CD4-positive, alpha-beta T cell (primary cell): ENCODE data around the gene GUCD1. TPM values are rescaled to one million over a fixed set of nuclear protein-coding genes. Genes with fewer than 3 reads are reported as not detected.
A peak's percentile ranks its signal among the peaks of the same experiment; 100 is the strongest.

Source experiments
- ATAC-seq: fragments of 200-7000 bp; cut with Tn5 transposase; one replicate; pipeline ENCODE4 v1.10.0; 2022; ENCODE audit warnings: mild to moderate bottlenecking; ENCODE audit not compliant: poor library complexity
- CTCF ChIA-PET: fragments of 350-600 bp; sonication (Branson Sonifier 250); formaldehyde crosslinking; loops from one replicate; lab custom pipeline; 2021; ENCODE audit warnings: antibody characterized with exemption, inconsistent platforms; lab: Charles Lee
- POLR2A ChIA-PET: fragments of 350-600 bp; sonication (Branson Sonifier 250); formaldehyde crosslinking; loops from one replicate; lab custom pipeline; 2021; ENCODE audit warnings: antibody characterized with exemption, inconsistent platforms; lab: Charles Lee
- DNase-seq, 14 experiments: peaks; one replicate each; pipeline ENCODE4 v3.0.0-alpha.2; 2013 to 2020; ENCODE audit warnings: mixed read lengths in 2 of 14
- H3K27ac ChIP-seq, 2 donors: one replicate each; pipeline versions ENCODE4 v1.5.1 to v1.7.0; 2013; ENCODE audit warnings: low read length in 2 of 2, low read depth in 1 of 2, mild to moderate bottlenecking in 1 of 2
- H3K27me3 ChIP-seq, 2 experiments: 1 replicate in 1 of 2; 2 replicates in 1 of 2; pipeline versions ENCODE4 v1.6.1 to v1.7.0; 2013; ENCODE audit warnings: low read length in 2 of 2, control low read depth in 1 of 2, mild to moderate bottlenecking in 1 of 2, moderate library complexity in 1 of 2; ENCODE audit not compliant: insufficient read depth in 2 of 2, control insufficient read depth in 1 of 2
- H3K36me3 ChIP-seq: one replicate; pipeline ENCODE4 v1.6.1; 2013; ENCODE audit warnings: low read length, control low read depth; ENCODE audit not compliant: insufficient read depth
- H3K4me1 ChIP-seq: one replicate; pipeline ENCODE4 v1.6.1; 2013; ENCODE audit warnings: low read length, control low read depth; ENCODE audit not compliant: insufficient read depth
- H3K4me3 ChIP-seq: one replicate; pipeline ENCODE4 v1.5.1; 2013; ENCODE audit warnings: mild to moderate bottlenecking, low read length, moderate library complexity
- H3K9me3 ChIP-seq, 2 experiments: 1 replicate in 1 of 2; 2 replicates in 1 of 2; pipeline versions ENCODE4 v1.6.1 to v1.7.0; 2013; ENCODE audit warnings: low read length in 2 of 2, mild to moderate bottlenecking in 2 of 2, control low read depth in 1 of 2, moderate library complexity in 1 of 2; ENCODE audit not compliant: control insufficient read depth in 1 of 2, insufficient read depth in 1 of 2
- H3K27ac Mint-ChIP-seq: one replicate; pipeline ENCODE4 v1.8.0; 2020; ENCODE audit warnings: mixed read lengths
- H3K27me3 Mint-ChIP-seq: one replicate; pipeline ENCODE4 v1.8.0; 2021; ENCODE audit warnings: mixed read lengths
- H3K36me3 Mint-ChIP-seq: one replicate; pipeline ENCODE4 v1.8.0; 2021; ENCODE audit warnings: low read depth, mixed read lengths
- H3K4me1 Mint-ChIP-seq: one replicate; pipeline ENCODE4 v1.8.0; 2021; ENCODE audit warnings: low read depth, mixed read lengths
- H3K4me3 Mint-ChIP-seq: one replicate; pipeline ENCODE4 v1.8.0; 2020; ENCODE audit warnings: mild to moderate bottlenecking, mixed read lengths
- H3K9me3 Mint-ChIP-seq: one replicate; pipeline ENCODE4 v1.8.0; 2020; ENCODE audit warnings: mixed read lengths
- CTCF ChIP-seq: fragments of 200-600 bp; IDR thresholded peaks from one replicate; pipeline ENCODE4 v1.8.0; 2022; ENCODE audit warnings: antibody characterized with exemption, mild to moderate bottlenecking
- intact Hi-C, 2 experiments: fragments of 100-400 bp; cut with DNase I in 1 of 2; cut with micrococcal nuclease in 1 of 2; formaldehyde crosslinking; loops; one replicate each; pipeline versions ENCODE4 v1.15.1 to v1.9.0; 2023 to 2025; cut with DNase I, micrococcal nuclease
- total RNA-seq, 174 experiments: library from RNA in 2 of 174; stranded (reverse) in 2 of 174; gene quantifications; one replicate each; pipeline ENCODE4 v1.2.3 and lab custom pipeline; 2021 to 2026

Gene GUCD1
- total RNA-seq, 2 experiments from 2014 or later = 60.9 to 68.3 TPM

- Mint-ChIP-seq H3K27ac (no peak overlapping the region), H3K27me3 (no peaks in the 10 kb centered on the region), H3K36me3 (no peaks in the 10 kb centered on the region), H3K4me3 (no peak overlapping the region), H3K9me3 (no peaks in the 10 kb centered on the region), H3K4me1 (peaks cover 6% of the 10 kb centered on the region)
- Histone ChIP-seq H3K36me3 (no peaks in the 10 kb centered on the region), H3K9me3 (no peaks in the 10 kb centered on the region), H3K27ac (no peak overlapping the region), H3K4me3 (no peak overlapping the region), H3K27me3 (no peaks in the 10 kb centered on the region), H3K4me1 (peaks cover 13% of the 10 kb centered on the region)
- DNase-seq (no peak), ATAC-seq (no peak)
- POLR2A ChIA-PET = no interaction called here
- CTCF ChIA-PET = no interaction called here
- intact Hi-C loops = loop anchor here in 1 of 2 experiments (10.0 kb wide), 2 partner anchors 229 to 331 kb away; no protein-coding TSS in a partner anchor
- TF ChIP-seq CTCF = no peak
Observed at GRCh38 chr22:24526191-24526590, 28.7 kb downstream of the GUCD1 start.

GRCh38 chr22:24525416-24526037 lies 29.4 kb downstream of the GUCD1 start:
- H3K27me3 Mint-ChIP-seq = no peaks in the 10 kb centered on the region
- ChIA-PET POLR2A (no interaction called here), CTCF (interaction anchor here (1.2 kb wide), 1 partner anchor 99 kb away, joined by 3 read pairs; no protein-coding TSS in a partner anchor)
- Histone ChIP-seq H3K27ac (no peak overlapping the region), H3K4me1 (peaks cover 13% of the 10 kb centered on the region), H3K9me3 (no peaks in the 10 kb centered on the region), H3K4me3 (no peak overlapping the region), H3K27me3 (no peaks in the 10 kb centered on the region), H3K36me3 (no peaks in the 10 kb centered on the region)
- no peaks in the 10 kb centered on the region for H3K36me3 Mint-ChIP-seq
- no peaks in the 10 kb centered on the region for H3K9me3 Mint-ChIP-seq
- H3K27ac Mint-ChIP-seq = no peak overlapping the region
- intact Hi-C loops = loop anchor here (1.0 to 10.0 kb wide), 4 partner anchors 104 to 331 kb away; no protein-coding TSS in a partner anchor
- peak; percentile 60 to 88 (median 72) for DNase-seq
- peaks cover 6% of the 10 kb centered on the region for H3K4me1 Mint-ChIP-seq
- TF ChIP-seq CTCF = peak; percentile 70
- H3K4me3 Mint-ChIP-seq = no peak overlapping the region
- peak; percentile 98 for ATAC-seq

GRCh38 chr22:24523873-24524272 lies 31.1 kb downstream of the GUCD1 start:
- no peak overlapping the region for H3K27ac ChIP-seq
- Mint-ChIP-seq H3K4me3 (no peak overlapping the region), H3K4me1 (peaks cover 6% of the 10 kb centered on the region), H3K27ac (no peak overlapping the region), H3K9me3 (no peaks in the 10 kb centered on the region), H3K27me3 (no peaks in the 10 kb centered on the region), H3K36me3 (no peaks in the 10 kb centered on the region)
- POLR2A ChIA-PET = no interaction called here
- ATAC-seq (no peak), DNase-seq (no peak)
- CTCF ChIA-PET = interaction anchor here (1.4 kb wide), 1 partner anchor 100 kb away, joined by 3 read pairs; no protein-coding TSS in a partner anchor
- no peaks in the 10 kb centered on the region for H3K27me3 ChIP-seq
- TF ChIP-seq CTCF = no peak
- no peaks in the 10 kb centered on the region for H3K36me3 ChIP-seq
- H3K4me1 ChIP-seq = peaks cover 13% of the 10 kb centered on the region
- H3K9me3 ChIP-seq = no peaks in the 10 kb centered on the region
- intact Hi-C loops = loop anchor here in 1 of 2 experiments (10.0 kb wide), 2 partner anchors 231 to 329 kb away; no protein-coding TSS in a partner anchor
- H3K4me3 ChIP-seq = no peak overlapping the region
